AG08395 (cell line): ENCODE measurements around the gene ARRDC2.

Experiments used
- DNase-seq: peaks from one replicate; pipeline ENCODE4 v3.0.0; 2012; ENCODE audit warnings: mixed read lengths, low spot score

ARRDC2 gene

DNA sequence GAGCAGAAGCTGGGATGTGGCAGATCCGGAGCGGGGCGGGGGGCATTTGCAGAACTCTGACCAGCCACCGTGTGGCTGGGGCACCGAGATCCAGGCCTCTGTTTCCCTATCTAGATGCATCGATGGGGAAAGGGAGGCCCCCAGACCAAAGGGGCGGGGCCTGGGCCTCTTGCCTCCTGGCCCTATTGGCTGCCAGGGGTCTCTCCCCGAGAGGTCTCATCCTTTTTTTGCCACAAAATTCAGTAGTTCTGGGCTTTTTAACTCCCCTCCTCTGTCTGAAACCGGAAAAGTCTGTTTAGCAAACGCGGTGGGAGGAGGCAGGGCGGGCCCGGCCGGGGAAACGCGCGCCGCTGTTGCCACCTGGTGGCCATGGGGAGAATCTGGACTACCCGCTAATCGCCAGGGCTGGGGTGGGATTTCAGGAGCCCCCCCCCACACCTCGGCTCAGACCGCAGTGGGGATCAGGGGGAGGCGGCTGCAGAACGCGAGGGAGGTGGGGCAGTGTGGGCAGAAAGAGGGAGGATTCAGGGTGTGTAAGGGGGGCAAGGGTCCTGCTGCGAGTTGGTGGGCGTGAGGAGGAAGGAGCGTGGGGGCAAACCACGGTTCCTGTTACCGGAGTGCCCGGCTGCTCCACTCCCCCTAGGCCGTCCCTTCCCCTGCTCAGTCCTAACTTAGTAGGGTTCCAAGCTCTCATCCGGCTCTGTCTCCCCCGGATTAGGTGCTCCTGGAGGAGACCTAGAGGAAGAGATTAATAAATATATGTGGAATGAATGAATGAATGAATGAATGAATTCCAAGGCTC, 50.4 kb downstream of the ARRDC2 start:
- DNase-seq: peak; percentile 85

DNA sequence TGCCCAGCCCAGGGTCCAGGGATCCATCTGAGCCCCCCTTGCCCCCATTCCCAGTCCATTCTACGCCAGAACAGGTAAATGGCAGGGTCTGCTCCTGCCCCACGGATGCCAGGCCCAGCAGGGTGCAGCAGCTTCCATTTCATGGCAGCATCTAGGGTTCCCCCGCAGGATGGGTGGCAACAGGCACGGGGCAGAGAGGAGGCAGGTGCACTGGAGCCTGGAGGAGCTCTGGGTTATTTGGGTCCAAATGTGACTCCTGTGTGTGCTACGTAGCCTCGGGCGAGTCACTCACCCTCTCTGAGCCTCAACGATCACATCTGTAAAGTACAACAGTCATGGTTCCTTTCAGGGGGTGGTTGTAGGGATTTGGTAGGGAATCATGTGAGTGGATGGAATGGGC, 51.3 kb downstream of the ARRDC2 start:
- DNase-seq: no peak

DNA sequence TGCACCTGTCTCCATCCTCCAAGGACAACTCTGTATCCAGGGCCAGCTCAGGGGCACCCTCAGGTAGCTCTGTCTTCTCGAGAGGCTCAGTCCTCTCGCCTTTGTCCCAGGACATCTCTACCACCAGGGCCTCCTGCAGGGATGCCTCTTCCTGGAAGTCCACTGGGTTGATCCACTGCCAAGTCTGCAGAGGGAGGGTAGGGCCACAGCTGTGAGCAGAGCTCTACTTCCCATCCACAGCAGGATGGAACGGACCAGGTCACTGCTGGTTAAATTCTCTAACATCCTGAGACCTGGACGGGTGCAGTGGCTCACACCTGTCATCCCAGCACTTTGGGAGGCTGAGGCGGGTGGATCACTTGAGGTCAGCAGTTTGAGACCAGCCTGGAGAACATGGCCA, 51.9 kb downstream of the ARRDC2 start:
- DNase-seq: no peak

DNA sequence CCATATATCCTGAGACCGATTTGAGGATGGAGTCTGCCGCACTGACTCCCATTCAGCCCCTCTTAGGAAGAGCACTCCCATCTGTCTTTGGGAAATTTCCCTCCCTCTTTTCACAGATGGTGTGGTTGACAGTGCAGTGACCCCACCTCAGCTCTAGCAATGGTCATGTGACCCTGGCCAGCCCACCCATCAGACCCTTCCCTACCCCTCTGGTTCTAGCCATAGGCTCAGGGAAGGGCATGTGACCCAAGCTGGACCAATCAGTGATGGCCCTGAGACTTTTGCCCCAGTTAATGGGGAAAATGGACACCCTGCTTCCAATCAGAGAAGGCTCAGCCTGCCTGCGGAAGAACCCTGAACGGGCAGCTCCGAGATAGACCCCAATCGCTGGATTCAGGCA, 52.5 kb downstream of the ARRDC2 start:
- DNase-seq: no peak

DNA sequence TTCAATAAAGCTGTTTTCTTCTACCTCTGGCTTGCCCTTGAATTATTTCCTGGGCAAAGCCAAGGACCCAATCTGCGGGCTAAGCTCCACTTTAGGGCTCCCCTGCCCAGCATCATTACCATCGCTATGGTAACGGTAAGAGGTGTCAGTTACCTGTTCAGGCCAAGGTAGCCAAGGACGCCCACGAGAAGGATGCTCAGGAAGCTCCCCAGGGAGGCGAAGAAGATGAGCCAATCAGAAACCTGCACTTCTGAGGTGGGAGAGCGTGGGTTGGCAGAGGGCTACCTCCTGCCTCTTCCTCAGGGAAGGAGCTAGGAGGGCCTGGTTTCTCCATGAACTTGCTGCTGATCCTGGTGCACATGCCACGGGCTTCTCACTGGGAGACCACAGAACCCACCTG, 54.1 kb downstream of the ARRDC2 start:
- DNase-seq: no peak

DNA sequence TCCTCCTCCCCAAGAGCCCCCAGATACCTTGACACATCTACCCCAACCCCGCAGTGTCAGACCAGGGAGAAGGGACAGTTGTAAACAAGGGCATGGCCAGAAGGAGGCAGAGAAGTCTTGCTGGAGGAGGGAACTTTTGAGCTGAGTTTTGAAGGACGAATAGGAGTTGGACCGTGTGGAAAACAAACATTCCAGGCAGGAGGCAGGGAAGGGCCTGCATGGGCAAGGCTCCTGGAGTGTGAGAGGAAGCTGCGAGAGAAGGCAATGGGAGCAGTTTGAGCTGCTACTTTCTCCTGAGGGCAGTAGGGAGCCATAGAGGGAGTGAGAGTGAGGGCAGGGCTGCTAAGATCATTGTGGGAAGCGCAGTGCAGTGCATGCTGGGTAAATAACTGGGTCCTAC, 55.5 kb downstream of the ARRDC2 start:
- no peak for DNase-seq
